ENCODE results near the gene BICDL2. TPM values are rescaled to one million over a fixed set of nuclear protein-coding genes. Genes with fewer than 3 reads are reported as not detected.
A peak's percentile ranks its signal among the peaks of the same experiment; 100 is the strongest.

The BICDL2 gene
- total and polyA plus RNA-seq, 2 donors from 2014 or later: 2.9 to 12.1 TPM

DNA sequence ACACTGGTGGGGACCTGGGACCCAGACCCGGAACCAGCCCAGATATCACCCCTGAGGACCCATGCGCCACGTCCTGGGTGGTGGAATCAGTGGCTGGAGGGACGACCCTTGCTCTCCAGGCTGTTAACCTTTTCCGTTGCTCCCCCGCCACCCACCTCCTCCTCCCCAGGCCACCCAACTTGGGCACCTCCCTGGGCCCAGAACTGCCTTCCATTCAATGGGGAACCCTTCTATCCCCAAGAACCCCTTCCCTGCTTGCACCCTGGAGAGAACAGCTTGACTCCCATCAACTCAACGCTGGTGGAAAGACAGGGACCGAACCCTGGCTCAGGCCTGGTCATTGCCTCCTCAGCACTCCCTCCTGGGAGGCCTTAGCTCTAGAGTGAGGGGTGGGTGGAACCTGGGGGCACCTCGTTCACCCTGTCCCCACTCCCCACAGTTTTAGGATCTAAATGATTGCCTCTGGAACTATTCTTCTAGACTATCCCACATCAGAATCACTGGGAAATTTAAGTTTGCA lies 23.0 kb upstream of the BICDL2 start:
- Histone ChIP-seq H3K9ac (ENCODE audit: low read length in 3 of 3) (peak overlapping the region in 2 of 3 donors; percentile 21 to 83), H3K27me3 (ENCODE audit: control insufficient read depth, insufficient read depth, low read length) (no peaks in the 10 kb centered on the region), H3K4me3 (ENCODE audit: low read length in 3 of 3) (peak overlapping the region; percentile 24 to 65 (median 45)), H3K9me3 (ENCODE audit: control insufficient read depth in 2 of 3, insufficient read depth in 1 of 3, low read length in 3 of 3) (no peaks in the 10 kb centered on the region), H3K27ac (ENCODE audit: low read depth in 2 of 2, low read length in 2 of 2) (peak overlapping the region; percentile 77 to 84), H3K4me1 (ENCODE audit: control insufficient read depth in 2 of 3, insufficient read depth in 2 of 3, low read depth in 1 of 3, low read length in 3 of 3) (peaks cover 0 to 11% (median 7%) of the 10 kb centered on the region in 3 donors), H3K36me3 (ENCODE audit: control insufficient read depth in 2 of 3, insufficient read depth in 3 of 3, low read length in 3 of 3) (no peaks in the 10 kb centered on the region)
- intact Hi-C loops (cut with DNase I): loop anchor here (10.0 kb wide), 1 partner anchor 55 kb away; the partner anchor contains the start of gene ZNF205
- FAIRE-seq (no peak), DNase-seq (no peak)
- TF ChIP-seq, protein P1, sequence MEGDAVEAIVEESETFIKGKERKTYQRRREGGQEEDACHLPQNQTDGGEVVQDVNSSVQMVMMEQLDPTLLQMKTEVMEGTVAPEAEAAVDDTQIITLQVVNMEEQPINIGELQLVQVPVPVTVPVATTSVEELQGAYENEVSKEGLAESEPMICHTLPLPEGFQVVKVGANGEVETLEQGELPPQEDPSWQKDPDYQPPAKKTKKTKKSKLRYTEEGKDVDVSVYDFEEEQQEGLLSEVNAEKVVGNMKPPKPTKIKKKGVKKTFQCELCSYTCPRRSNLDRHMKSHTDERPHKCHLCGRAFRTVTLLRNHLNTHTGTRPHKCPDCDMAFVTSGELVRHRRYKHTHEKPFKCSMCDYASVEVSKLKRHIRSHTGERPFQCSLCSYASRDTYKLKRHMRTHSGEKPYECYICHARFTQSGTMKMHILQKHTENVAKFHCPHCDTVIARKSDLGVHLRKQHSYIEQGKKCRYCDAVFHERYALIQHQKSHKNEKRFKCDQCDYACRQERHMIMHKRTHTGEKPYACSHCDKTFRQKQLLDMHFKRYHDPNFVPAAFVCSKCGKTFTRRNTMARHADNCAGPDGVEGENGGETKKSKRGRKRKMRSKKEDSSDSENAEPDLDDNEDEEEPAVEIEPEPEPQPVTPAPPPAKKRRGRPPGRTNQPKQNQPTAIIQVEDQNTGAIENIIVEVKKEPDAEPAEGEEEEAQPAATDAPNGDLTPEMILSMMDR (IDR thresholded peaks at IDR 0.05; ENCODE audit: borderline replicate concordance, extremely low read depth, insufficient read depth): no peak

DNA sequence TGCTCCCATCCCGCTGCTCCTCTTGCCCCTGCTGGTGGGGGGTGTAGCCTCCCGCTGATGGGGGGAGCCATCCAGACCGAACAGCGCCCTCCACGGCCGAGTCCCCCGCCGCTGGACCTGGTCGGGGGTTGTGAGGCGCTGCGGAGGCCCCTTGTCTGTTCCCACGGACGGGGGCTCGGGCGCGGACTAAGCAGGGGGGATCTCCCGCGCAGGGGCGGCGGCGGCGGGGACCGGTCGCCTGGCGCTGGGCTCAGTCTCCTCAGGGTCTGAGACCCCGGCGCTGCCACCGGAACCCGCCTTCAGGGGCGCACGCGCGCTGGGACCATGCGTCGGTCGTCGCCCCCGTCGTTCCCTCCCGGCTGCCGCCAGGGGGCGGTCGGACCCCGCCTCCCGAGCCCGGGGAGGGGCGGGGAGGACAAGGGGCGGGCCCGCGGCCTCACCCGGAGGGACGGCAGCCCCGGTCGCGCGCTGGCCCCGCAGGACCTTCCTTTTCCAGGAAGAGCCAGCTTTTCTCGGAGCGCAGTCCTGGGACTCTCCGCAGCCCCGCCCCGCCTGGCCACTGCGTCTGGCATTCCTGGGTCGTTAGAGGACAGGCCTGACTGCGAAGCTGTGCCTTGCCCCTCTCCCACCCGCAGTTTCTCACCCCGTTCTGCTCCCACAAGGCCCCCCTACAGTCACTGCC lies 22.4 kb upstream of the BICDL2 start:
- Histone ChIP-seq H3K9ac (ENCODE audit: low read length in 3 of 3) (peak overlapping the region; percentile 21 to 83 (median 49)), H3K9me3 (ENCODE audit: control insufficient read depth in 2 of 3, insufficient read depth in 1 of 3, low read length in 3 of 3) (no peaks in the 10 kb centered on the region), H3K4me1 (ENCODE audit: control insufficient read depth in 2 of 3, insufficient read depth in 2 of 3, low read depth in 1 of 3, low read length in 3 of 3) (peaks cover 0 to 7% (median 3%) of the 10 kb centered on the region in 3 donors), H3K4me3 (ENCODE audit: low read length in 3 of 3) (peak overlapping the region; percentile 45 to 65 (median 49)), H3K27me3 (ENCODE audit: control insufficient read depth, insufficient read depth, low read length) (no peaks in the 10 kb centered on the region), H3K36me3 (ENCODE audit: control insufficient read depth in 2 of 3, insufficient read depth in 3 of 3, low read length in 3 of 3) (no peaks in the 10 kb centered on the region), H3K27ac (ENCODE audit: low read depth in 2 of 2, low read length in 2 of 2) (peak overlapping the region; percentile 77 to 84)
- peak; percentile 91 to 98 (median 94) for DNase-seq
- TF ChIP-seq, protein P1 (IDR thresholded peaks at IDR 0.05; ENCODE audit: borderline replicate concordance, extremely low read depth, insufficient read depth): peak; percentile 94
- intact Hi-C loops (cut with DNase I): no loop called here
- FAIRE-seq: no peak

DNA sequence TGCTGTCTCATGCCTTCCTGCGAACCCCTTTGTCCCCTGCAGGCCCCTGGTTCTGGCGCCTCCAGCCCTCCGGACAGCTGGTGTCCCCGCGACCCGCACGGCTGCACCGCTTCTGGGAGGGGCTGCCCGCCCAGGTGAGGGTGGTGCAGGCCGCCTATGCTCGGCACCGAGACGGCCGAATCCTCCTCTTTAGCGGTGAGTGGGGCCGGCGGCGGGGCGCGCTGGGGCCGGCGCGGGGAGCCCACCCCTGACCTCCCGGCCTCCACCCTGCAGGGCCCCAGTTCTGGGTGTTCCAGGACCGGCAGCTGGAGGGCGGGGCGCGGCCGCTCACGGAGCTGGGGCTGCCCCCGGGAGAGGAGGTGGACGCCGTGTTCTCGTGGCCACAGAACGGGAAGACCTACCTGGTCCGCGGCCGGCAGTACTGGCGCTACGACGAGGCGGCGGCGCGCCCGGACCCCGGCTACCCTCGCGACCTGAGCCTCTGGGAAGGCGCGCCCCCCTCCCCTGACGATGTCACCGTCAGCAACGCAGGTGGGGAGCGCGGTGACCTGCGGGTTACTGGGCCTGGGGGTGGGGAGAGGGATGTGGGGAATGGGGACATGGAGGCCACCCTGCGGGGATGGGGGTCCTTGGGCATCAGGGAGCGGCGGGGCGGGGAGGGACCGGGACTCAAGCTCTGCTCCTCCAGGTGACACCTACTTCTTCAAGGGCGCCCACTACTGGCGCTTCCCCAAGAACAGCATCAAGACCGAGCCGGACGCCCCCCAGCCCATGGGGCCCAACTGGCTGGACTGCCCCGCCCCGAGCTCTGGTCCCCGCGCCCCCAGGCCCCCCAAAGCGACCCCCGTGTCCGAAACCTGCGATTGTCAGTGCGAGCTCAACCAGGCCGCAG lies 21.6 kb upstream of the BICDL2 start:
- Histone ChIP-seq H3K9ac (ENCODE audit: low read length in 3 of 3) (peak overlapping the region in 2 of 3 donors; percentile 49 to 55), H3K4me1 (ENCODE audit: control insufficient read depth in 2 of 3, insufficient read depth in 2 of 3, low read depth in 1 of 3, low read length in 3 of 3) (peaks cover 0 to 7% (median 3%) of the 10 kb centered on the region in 3 donors), H3K36me3 (ENCODE audit: control insufficient read depth in 2 of 3, insufficient read depth in 3 of 3, low read length in 3 of 3) (no peaks in the 10 kb centered on the region), H3K9me3 (ENCODE audit: control insufficient read depth in 2 of 3, insufficient read depth in 1 of 3, low read length in 3 of 3) (no peaks in the 10 kb centered on the region), H3K4me3 (ENCODE audit: low read length in 3 of 3) (peak overlapping the region; percentile 36 to 65 (median 49)), H3K27me3 (ENCODE audit: control insufficient read depth, insufficient read depth, low read length) (no peaks in the 10 kb centered on the region), H3K27ac (ENCODE audit: low read depth in 2 of 2, low read length in 2 of 2) (peak overlapping the region in 1 of 2 donors; percentile 24)
- intact Hi-C loops (cut with DNase I): no loop called here
- FAIRE-seq: no peak
- TF ChIP-seq, protein P1 (IDR thresholded peaks at IDR 0.05; ENCODE audit: borderline replicate concordance, extremely low read depth, insufficient read depth): peak; percentile 5
- DNase-seq: peak; percentile 62 to 88 (median 71)

Data from kidney (tissue), 14 donors.